Smooth muscle cell (in vitro differentiated cells): Measurements from ENCODE around the gene SESTD1. TPM values are rescaled to one million over a fixed set of nuclear protein-coding genes. Genes with fewer than 3 reads are reported as not detected.

Experiments used
- DNase-seq: peaks from one replicate; lab custom pipeline; 2025; ENCODE audit not compliant: unreplicated experiment; lab: John Stamatoyannopoulos, UW
- H2AFZ ChIP-seq: fragments of 200-600 bp; sonication (generic); 2 replicates; pipeline ENCODE4 v1.6.0; 2016; ENCODE audit warnings: antibody characterized with exemption, low read depth, mild to moderate bottlenecking
- H3F3A ChIP-seq: fragments of 200-600 bp; sonication (generic); 2 replicates; pipeline ENCODE4 v1.6.0; 2017; ENCODE audit warnings: antibody characterized with exemption, low read depth
- H3K27ac ChIP-seq: fragments of 200-600 bp; sonication (generic); 2 replicates; pipeline ENCODE4 v1.5.1; 2016; ENCODE audit warnings: low read depth, mild to moderate bottlenecking
- H3K27me3 ChIP-seq: fragments of 200-600 bp; sonication (generic); 2 replicates; pipeline ENCODE4 v1.6.1; 2016; ENCODE audit warnings: low read depth, mild to moderate bottlenecking
- H3K36me3 ChIP-seq: fragments of 200-600 bp; sonication (generic); 2 replicates; pipeline ENCODE4 v1.5.1; 2016; ENCODE audit warnings: low read depth
- H3K4me1 ChIP-seq: fragments of 200-600 bp; sonication (generic); 2 replicates; pipeline ENCODE4 v1.5.1; 2016; ENCODE audit warnings: low read depth
- H3K4me2 ChIP-seq: fragments of 200-600 bp; sonication (generic); 2 replicates; pipeline ENCODE4 v1.6.0; 2016; ENCODE audit warnings: mild to moderate bottlenecking
- H3K4me3 ChIP-seq: fragments of 200-600 bp; sonication (generic); 2 replicates; pipeline ENCODE4 v1.5.1; 2016; ENCODE audit warnings: mild to moderate bottlenecking
- H3K79me2 ChIP-seq: fragments of 200-600 bp; sonication (generic); 2 replicates; pipeline ENCODE4 v1.6.0; 2016; ENCODE audit warnings: low read depth, mild to moderate bottlenecking
- H3K9ac ChIP-seq: fragments of 200-600 bp; sonication (generic); 2 replicates; pipeline ENCODE4 v1.6.0; 2016; ENCODE audit warnings: low read depth
- H3K9me3 ChIP-seq: fragments of 200-600 bp; sonication (generic); replicated peaks from 2 replicates; pipeline ENCODE4 v1.5.1; 2016; ENCODE audit warnings: low read depth
- H4K20me1 ChIP-seq: fragments of 200-600 bp; sonication (generic); 2 replicates; pipeline ENCODE4 v1.6.0; 2016; ENCODE audit warnings: low read depth
- CTCF ChIP-seq: fragments of 200-600 bp; sonication (generic); IDR thresholded peaks from 2 replicates; pipeline ENCODE4 v1.5.1; 2017; ENCODE audit warnings: borderline replicate concordance, mild to moderate bottlenecking, antibody characterized with exemption; ENCODE audit not compliant: insufficient read depth, poor library complexity, severe bottlenecking
- WGBS: methylation state at CpG from one replicate; pipeline ENCODE4 v1.1.7; 2016; ENCODE audit warnings: low lambda C conversion rate; 5-methylcytosine and 5-hydroxymethylcytosine counted together
- polyA plus RNA-seq: library from polyadenylated mRNA; unstranded; fragments of >200 nt; fragmentation: Nextera tagmentation; extraction: Ambion mirVana; gene quantifications from 2 replicates; pipeline ENCODE4 v1.2.1, GENCODE V29; 2016
- total RNA-seq: library from RNA; depleted of rRNA; stranded (reverse); fragments of >200 nt; gene quantifications from 2 replicates; pipeline ENCODE4 v1.2.3, GENCODE V29; 2014

The SESTD1 gene
- total and polyA plus RNA-seq, 2 experiments from 2014 or later: 29.1 to 82.3 TPM

- H3K79me2 ChIP-seq: no peaks in the 10 kb centered on the region
- no peaks in the 10 kb centered on the region for H3K9me3 ChIP-seq
- H3K4me2 ChIP-seq: no peak overlapping the region
- 84% methylated on average over 5 of the region's 5 CpGs for WGBS
- no peak overlapping the region for H3K9ac ChIP-seq
- no peak for TF ChIP-seq CTCF
- H4K20me1 ChIP-seq: no peaks in the 10 kb centered on the region
- H3K27ac ChIP-seq: no peak overlapping the region
- H3K27me3 ChIP-seq: no peaks in the 10 kb centered on the region
- H3K36me3 ChIP-seq: no peaks in the 10 kb centered on the region
- no peak overlapping the region for H2AFZ ChIP-seq
- no peak overlapping the region for H3K4me3 ChIP-seq
- no peaks in the 10 kb centered on the region for H3K4me1 ChIP-seq
- DNase-seq: no peak
- H3F3A ChIP-seq: no peaks in the 10 kb centered on the region
Measured at GRCh38 chr2:179307616-179308371, 43.2 kb upstream of the SESTD1 start.

GRCh38 chr2:179305125-179305524 lies 40.5 kb upstream of the SESTD1 start:
- no peak for DNase-seq
- no peaks in the 10 kb centered on the region for H3F3A ChIP-seq
- H4K20me1 ChIP-seq: no peaks in the 10 kb centered on the region
- H3K79me2 ChIP-seq: no peaks in the 10 kb centered on the region
- H2AFZ ChIP-seq: no peak overlapping the region
- no peaks in the 10 kb centered on the region for H3K27me3 ChIP-seq
- no peak overlapping the region for H3K4me3 ChIP-seq
- 90% methylated on average over 3 of the region's 3 CpGs for WGBS
- no peaks in the 10 kb centered on the region for H3K9me3 ChIP-seq
- H3K27ac ChIP-seq: no peak overlapping the region
- no peaks in the 10 kb centered on the region for H3K36me3 ChIP-seq
- H3K9ac ChIP-seq: no peak overlapping the region
- no peak overlapping the region for H3K4me2 ChIP-seq
- TF ChIP-seq CTCF: no peak
- H3K4me1 ChIP-seq: no peaks in the 10 kb centered on the region

GRCh38 chr2:179304424-179304823 lies 39.8 kb upstream of the SESTD1 start:
- no peaks in the 10 kb centered on the region for H4K20me1 ChIP-seq
- no peaks in the 10 kb centered on the region for H3K27me3 ChIP-seq
- no peak overlapping the region for H3K4me2 ChIP-seq
- H3K36me3 ChIP-seq: no peaks in the 10 kb centered on the region
- no peaks in the 10 kb centered on the region for H3K79me2 ChIP-seq
- 83% methylated on average over 2 of the region's 2 CpGs for WGBS
- H3F3A ChIP-seq: no peaks in the 10 kb centered on the region
- no peak for DNase-seq
- TF ChIP-seq CTCF: no peak
- H3K9me3 ChIP-seq: no peaks in the 10 kb centered on the region
- H3K27ac ChIP-seq: no peak overlapping the region
- no peak overlapping the region for H2AFZ ChIP-seq
- H3K4me1 ChIP-seq: no peaks in the 10 kb centered on the region
- no peak overlapping the region for H3K4me3 ChIP-seq
- no peak overlapping the region for H3K9ac ChIP-seq
